Right lobe of liver (tissue), 6 donors: Measurements from ENCODE around the gene ITPKA. TPM values are rescaled to one million over a fixed set of nuclear protein-coding genes. Genes with fewer than 3 reads are reported as not detected.

Experiments
- ATAC-seq, 4 donors: fragments of 200-7000 bp; cut with Tn5 transposase; one replicate each; pipeline ENCODE4 v1.9.1; 2020; ENCODE audit warnings: mild to moderate bottlenecking in 4 of 4, moderate library complexity in 4 of 4
- DNase-seq, 3 donors: peaks; one replicate each; pipeline ENCODE4 v3.0.0-alpha.2; 2020
- H3K27ac ChIP-seq, 3 donors: fragments of 200-600 bp; one replicate each; pipeline ENCODE4 v1.8.0; 2022
- H3K27me3 ChIP-seq, 2 donors: fragments of 200-600 bp; one replicate each; pipeline ENCODE4 v1.8.0; 2022
- H3K36me3 ChIP-seq, 4 donors: fragments of 200-600 bp; sonication (generic) in 1 of 4; one replicate each; pipeline versions ENCODE4 v1.5.1 to v1.8.0; 2017 to 2022; ENCODE audit warnings: control low read depth in 1 of 4
- H3K4me1 ChIP-seq, 4 donors: fragments of 200-600 bp; sonication (generic) in 1 of 4; one replicate each; pipeline versions ENCODE4 v1.5.1 to v1.8.0; 2017 to 2022; ENCODE audit warnings: control low read depth in 1 of 4
- H3K4me3 ChIP-seq, 3 donors: fragments of 200-600 bp; one replicate each; pipeline ENCODE4 v1.8.0; 2022
- H3K9me3 ChIP-seq, 4 donors: fragments of 200-600 bp; sonication (generic) in 1 of 4; one replicate each; pipeline versions ENCODE4 v1.5.1 to v1.8.0; 2017 to 2022; ENCODE audit warnings: control low read depth in 1 of 4
- POLR2A ChIP-seq: fragments of 450-650 bp; IDR thresholded peaks from one replicate; pipeline ENCODE4 v1.6.1; 2017; ENCODE audit warnings: antibody characterized with exemption, mild to moderate bottlenecking
- WGBS: methylation state at CpG from one replicate; pipeline ENCODE4 v1.1.6; 2018; ENCODE audit warnings: low coverage, low lambda C conversion rate; ENCODE audit not compliant: insufficient coverage; ENCODE audit errors: missing lambda C conversion rate; 5-methylcytosine and 5-hydroxymethylcytosine counted together
- intact Hi-C, 2 donors: fragments of 100-400 bp; cut with DNase I; formaldehyde crosslinking; loops; one replicate each; pipeline versions ENCODE4 v1.11.2 to v1.14.1; 2022
- small RNA-seq, 2 experiments: library from RNA; depleted of rRNA; stranded (forward); fragments of <200 nt; gene quantifications; one replicate each; pipeline ENCODE3, GENCODE V24; 2016
- total RNA-seq, 6 experiments: library from RNA; depleted of rRNA in 2 of 6; stranded (reverse); fragments of >200 nt in 2 of 6; fragmentation: NEBNext Ultra II Directional in 3 of 6; extraction: Animal tissue kit (Norgen Biotek cat#: 25700) in 3 of 6; gene quantifications; one replicate each; pipeline versions ENCODE4 v1.1.0 to v1.2.4, GENCODE V29; 2016 to 2023
- TF ChIP-seq, protein P1 (sequence below), 4 donors: fragments of 200-600 bp in 3 of 4; fragments of 450-650 bp in 1 of 4; IDR thresholded peaks; one replicate each; pipeline versions ENCODE4 v1.5.1 to v1.8.0; 2016 to 2022; ENCODE audit warnings: antibody characterized with exemption in 4 of 4, mild to moderate bottlenecking in 2 of 4
- donor health status: DM: no; HTN: yes; CAD: no.
- donor health status: DM: no; HTN: no; CAD: no.
- donor health status: DM: no; HTN: no; CAD: no.
- donor health status: DM: no; HTN: yes; CAD: no.
- donor health status: DM: no; HTN: yes; CAD: no.

The ITPKA gene
- total RNA-seq, 6 experiments from 2014 or later: 0.60 to 15.5 (median 1.4) TPM

DNA sequence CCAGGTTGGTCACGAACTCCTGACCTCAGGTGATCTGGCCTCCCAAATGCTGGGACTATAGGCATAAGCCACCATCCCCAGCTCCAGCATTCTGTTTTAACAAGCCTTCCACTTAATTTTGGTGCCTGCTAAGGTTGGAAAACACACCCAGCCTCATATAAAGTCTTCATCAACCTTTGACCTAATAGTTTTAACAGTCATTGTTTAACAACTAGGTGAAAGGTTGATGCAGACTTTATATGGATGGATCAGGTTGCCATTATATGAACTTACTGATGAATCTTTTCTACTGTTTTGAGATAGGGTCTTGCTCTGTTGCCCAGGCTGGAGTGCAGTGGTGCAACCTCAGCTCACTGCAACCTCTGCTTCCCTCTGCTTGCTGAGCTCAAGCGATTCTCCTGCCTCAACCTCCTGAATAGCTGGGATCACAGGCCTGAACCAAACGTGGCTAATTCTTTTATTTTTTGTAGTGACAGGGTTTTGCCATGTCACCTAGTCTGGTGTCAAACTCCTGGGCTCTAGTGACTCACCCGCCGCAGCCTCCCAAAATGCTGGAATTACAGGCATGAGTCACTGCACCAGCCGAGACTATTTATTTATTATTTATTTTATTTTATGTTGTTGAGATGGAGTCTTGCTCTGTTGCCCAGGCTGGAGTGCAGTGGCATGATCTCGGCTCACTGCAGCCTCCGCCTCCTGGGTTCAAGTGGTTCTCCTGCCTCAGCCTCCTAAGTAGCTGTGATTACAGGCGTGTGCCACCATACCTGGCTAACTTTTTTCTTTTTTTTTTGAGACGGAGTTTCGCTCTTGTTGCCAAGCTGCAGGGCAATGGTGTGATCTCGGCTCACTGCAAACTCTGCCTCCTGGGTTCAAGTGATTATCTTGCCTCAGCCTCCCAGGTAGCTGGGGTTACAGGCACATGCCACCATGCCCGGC, 53.4 kb downstream of the ITPKA start:
- no peak overlapping the region for H3K4me3 ChIP-seq
- DNase-seq: no peak
- TF ChIP-seq POLR2A: no peak
- TF ChIP-seq, protein P1, sequence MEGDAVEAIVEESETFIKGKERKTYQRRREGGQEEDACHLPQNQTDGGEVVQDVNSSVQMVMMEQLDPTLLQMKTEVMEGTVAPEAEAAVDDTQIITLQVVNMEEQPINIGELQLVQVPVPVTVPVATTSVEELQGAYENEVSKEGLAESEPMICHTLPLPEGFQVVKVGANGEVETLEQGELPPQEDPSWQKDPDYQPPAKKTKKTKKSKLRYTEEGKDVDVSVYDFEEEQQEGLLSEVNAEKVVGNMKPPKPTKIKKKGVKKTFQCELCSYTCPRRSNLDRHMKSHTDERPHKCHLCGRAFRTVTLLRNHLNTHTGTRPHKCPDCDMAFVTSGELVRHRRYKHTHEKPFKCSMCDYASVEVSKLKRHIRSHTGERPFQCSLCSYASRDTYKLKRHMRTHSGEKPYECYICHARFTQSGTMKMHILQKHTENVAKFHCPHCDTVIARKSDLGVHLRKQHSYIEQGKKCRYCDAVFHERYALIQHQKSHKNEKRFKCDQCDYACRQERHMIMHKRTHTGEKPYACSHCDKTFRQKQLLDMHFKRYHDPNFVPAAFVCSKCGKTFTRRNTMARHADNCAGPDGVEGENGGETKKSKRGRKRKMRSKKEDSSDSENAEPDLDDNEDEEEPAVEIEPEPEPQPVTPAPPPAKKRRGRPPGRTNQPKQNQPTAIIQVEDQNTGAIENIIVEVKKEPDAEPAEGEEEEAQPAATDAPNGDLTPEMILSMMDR (IDR thresholded peaks at IDR 0.05): no peak
- H3K9me3 ChIP-seq: no peaks in the 10 kb centered on the region
- WGBS: 84% methylated on average over 10 of the region's 13 CpGs
- H3K36me3 ChIP-seq: no peaks in the 10 kb centered on the region
- no peak for ATAC-seq
- no peak overlapping the region for H3K27ac ChIP-seq
- peaks cover 0 to 6% (median 3%) of the 10 kb centered on the region in 4 donors for H3K4me1 ChIP-seq
- no peaks in the 10 kb centered on the region for H3K27me3 ChIP-seq
- intact Hi-C loops: no loop called here

DNA sequence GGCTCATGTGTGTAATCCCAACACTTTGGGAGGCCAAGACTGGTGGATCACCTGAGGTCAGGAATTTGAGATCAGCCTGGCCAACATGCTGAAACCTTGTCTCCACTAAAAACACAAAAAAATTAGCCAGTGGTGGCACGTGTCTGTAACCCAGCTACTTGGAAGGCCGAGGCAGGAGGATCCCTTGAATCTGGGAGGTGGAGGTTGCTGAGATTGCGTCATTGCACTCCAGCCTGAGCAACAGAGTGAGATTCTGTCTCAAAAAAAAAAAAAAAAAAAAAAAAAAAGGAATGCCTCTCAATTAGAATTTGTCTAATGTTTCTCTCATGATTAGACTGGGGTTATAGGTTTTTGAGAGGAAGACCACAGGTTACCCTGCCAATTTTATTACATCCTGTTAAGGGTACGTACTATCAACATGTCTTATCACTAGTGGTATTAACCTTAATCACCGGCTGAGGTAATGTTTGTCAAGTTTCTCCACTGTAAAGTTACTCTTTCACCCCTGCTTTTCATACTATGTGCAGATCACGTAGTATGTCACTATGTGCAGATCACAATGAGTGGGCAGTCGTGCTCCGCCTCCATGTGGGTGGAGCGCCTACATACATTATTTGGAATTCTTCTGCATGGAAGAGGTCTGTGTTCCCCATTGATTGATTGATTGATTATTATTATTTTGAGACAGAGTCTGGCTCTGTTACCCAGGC, 56.5 kb downstream of the ITPKA start:
- no peak overlapping the region for H3K4me3 ChIP-seq
- TF ChIP-seq POLR2A: no peak
- TF ChIP-seq, protein P1 (IDR thresholded peaks at IDR 0.05): no peak
- DNase-seq (no peak), ATAC-seq (no peak)
- H3K9me3 ChIP-seq: no peaks in the 10 kb centered on the region
- no peaks in the 10 kb centered on the region for H3K27me3 ChIP-seq
- no peaks in the 10 kb centered on the region for H3K36me3 ChIP-seq
- H3K27ac ChIP-seq: no peak overlapping the region
- H3K4me1 ChIP-seq: no peaks in the 10 kb centered on the region
- 75% methylated on average over 9 of the region's 9 CpGs for WGBS
- intact Hi-C loops: no loop called here

Small RNA genes lying within 50 kb of the gene (small RNA-seq; reads per million reads assigned to genes)
- gene RNU6-1169P: 0 reads per million in 2 experiments

Other genes with a start within 250 kb of the ITPKA start
- 1 to 10 TPM in 1 of 6 experiments, under 1 TPM in 4, not detected in 1; 0.23 to 1.1 (median 0.82) TPM for gene OIP5, start 161.3 kb upstream of the ITPKA start, total RNA-seq
- gene NUSAP1, start 161.0 kb upstream of the ITPKA start, total RNA-seq: 1 to 10 TPM; 2.2 to 9.3 (median 5.0) TPM
- gene NDUFAF1, start 91.4 kb upstream of the ITPKA start, total RNA-seq: 10 to 100 TPM; 19.3 to 26.0 (median 22.1) TPM
- 10 to 100 TPM; 10.5 to 21.5 (median 14.2) TPM for gene RTF1, start 76.8 kb upstream of the ITPKA start, total RNA-seq
- gene LTK, start 20.0 kb downstream of the ITPKA start, total RNA-seq: 1 to 10 TPM in 4 of 6 experiments, under 1 TPM in 2; 0.56 to 3.3 (median 1.8) TPM
- gene RPAP1, start 50.4 kb downstream of the ITPKA start, total RNA-seq: 10 to 100 TPM; 13.9 to 20.8 (median 17.9) TPM
- 1 to 10 TPM; 1.1 to 2.9 (median 1.8) TPM for gene TYRO3, start 65.3 kb downstream of the ITPKA start, total RNA-seq
- gene MGA, start 166.5 kb downstream of the ITPKA start, total RNA-seq: 10 to 100 TPM; 10.9 to 17.2 (median 12.1) TPM